ENCODE data around the gene LRRC1. TPM values are rescaled to one million over a fixed set of nuclear protein-coding genes. Genes with fewer than 3 reads are reported as not detected.

Gene LRRC1
- total and polyA plus RNA-seq, 2 donors (not counting 1 experiment from before 2014, with no cell fraction given), result 3.4 to 8.9 TPM

DNA sequence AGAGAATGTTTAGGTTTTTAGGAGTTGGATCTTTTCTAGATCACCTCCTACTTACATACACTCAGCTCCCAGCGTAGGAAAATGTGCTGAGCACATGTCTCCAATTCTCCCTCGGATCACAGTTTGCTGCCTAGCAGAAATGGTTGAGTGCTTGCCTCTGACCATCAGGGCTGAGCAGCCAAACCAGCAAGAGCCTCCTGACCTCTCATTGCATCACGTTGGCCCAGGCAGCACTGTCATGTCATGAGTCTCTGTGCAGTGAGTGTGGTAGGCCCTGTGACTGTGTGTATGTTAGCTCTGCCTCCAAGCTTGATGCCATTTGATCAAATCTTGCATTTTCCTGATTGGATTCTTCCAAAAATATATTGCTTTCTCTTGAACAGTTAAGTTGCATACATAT lies 112.0 kb downstream of the LRRC1 start:
- H3K9me3 Mint-ChIP-seq (ENCODE audit: insufficient read depth), result no peaks in the 10 kb centered on the region
- no peak overlapping the region for H3K4me2 ChIP-seq (replicated peaks; ENCODE audit: low read depth, low read length, poor library complexity, severe bottlenecking)
- H4K20me1 ChIP-seq (ENCODE audit: control insufficient read depth, insufficient read depth, low read length, poor library complexity, severe bottlenecking), result no peaks in the 10 kb centered on the region
- no peak for DNase-seq
- WGBS (ENCODE audit: insufficient coverage), result 89% methylated on average over 3 of the region's 3 CpGs
- H3K79me2 ChIP-seq (ENCODE audit: control insufficient read depth, insufficient read depth, low read length), result no peaks in the 10 kb centered on the region
- H3K4me1 Mint-ChIP-seq, result no peaks in the 10 kb centered on the region
- no peaks in the 10 kb centered on the region for H3K27me3 ChIP-seq (replicated peaks in 1 of 4; ENCODE audit: control extremely low read depth in 1 of 4, control insufficient read depth in 3 of 4, insufficient read depth in 4 of 4, low read length in 3 of 4)
- TF ChIP-seq EZH2 (IDR thresholded peaks at IDR 0.05; ENCODE audit: borderline replicate concordance, insufficient read depth, low read depth, low read length, poor library complexity, severe bottlenecking), result no peak
- TF ChIP-seq, protein P1, sequence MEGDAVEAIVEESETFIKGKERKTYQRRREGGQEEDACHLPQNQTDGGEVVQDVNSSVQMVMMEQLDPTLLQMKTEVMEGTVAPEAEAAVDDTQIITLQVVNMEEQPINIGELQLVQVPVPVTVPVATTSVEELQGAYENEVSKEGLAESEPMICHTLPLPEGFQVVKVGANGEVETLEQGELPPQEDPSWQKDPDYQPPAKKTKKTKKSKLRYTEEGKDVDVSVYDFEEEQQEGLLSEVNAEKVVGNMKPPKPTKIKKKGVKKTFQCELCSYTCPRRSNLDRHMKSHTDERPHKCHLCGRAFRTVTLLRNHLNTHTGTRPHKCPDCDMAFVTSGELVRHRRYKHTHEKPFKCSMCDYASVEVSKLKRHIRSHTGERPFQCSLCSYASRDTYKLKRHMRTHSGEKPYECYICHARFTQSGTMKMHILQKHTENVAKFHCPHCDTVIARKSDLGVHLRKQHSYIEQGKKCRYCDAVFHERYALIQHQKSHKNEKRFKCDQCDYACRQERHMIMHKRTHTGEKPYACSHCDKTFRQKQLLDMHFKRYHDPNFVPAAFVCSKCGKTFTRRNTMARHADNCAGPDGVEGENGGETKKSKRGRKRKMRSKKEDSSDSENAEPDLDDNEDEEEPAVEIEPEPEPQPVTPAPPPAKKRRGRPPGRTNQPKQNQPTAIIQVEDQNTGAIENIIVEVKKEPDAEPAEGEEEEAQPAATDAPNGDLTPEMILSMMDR (IDR thresholded peaks at IDR 0.05), result no peak
- no peaks in the 10 kb centered on the region for H3K9me3 ChIP-seq (ENCODE audit: control extremely low read depth in 1 of 3, control insufficient read depth in 2 of 3, insufficient read depth in 1 of 3, low read length in 2 of 3)
- H3K9ac ChIP-seq (ENCODE audit: low read length), result no peak overlapping the region
- no peak for ATAC-seq (ENCODE audit: low read depth)
- H3K27ac Mint-ChIP-seq, result no peak overlapping the region
- POLR2A ChIA-PET, result no interaction called here
- H3K27ac ChIP-seq (ENCODE audit: low read length in 2 of 2), result no peak overlapping the region
- H3K4me3 ChIP-seq (ENCODE audit: control extremely low read depth in 1 of 5, extremely low read depth in 1 of 5, insufficient read depth in 1 of 5, low read depth in 2 of 5, low read length in 4 of 5), result no peak overlapping the region
- H3K27me3 Mint-ChIP-seq, result no peaks in the 10 kb centered on the region
- H3K4me3 Mint-ChIP-seq, result no peak overlapping the region
- no peak overlapping the region for H2AFZ ChIP-seq (ENCODE audit: insufficient read depth, low read depth, low read length, poor library complexity, severe bottlenecking)
- peaks cover 0 to 18% of the 10 kb centered on the region in 2 experiments for H3K36me3 ChIP-seq (replicated peaks in 1 of 2; ENCODE audit: control extremely low read depth in 1 of 2, control insufficient read depth in 1 of 2, extremely low read depth in 1 of 2, insufficient read depth in 2 of 2, low read length in 1 of 2)
- intact Hi-C loops (cut with micrococcal nuclease), result no loop called here
- no peaks in the 10 kb centered on the region for H3K4me1 ChIP-seq (ENCODE audit: control insufficient read depth in 2 of 2, insufficient read depth in 2 of 2, low read length in 2 of 2)
- CTCF ChIA-PET, result no interaction called here

DNA sequence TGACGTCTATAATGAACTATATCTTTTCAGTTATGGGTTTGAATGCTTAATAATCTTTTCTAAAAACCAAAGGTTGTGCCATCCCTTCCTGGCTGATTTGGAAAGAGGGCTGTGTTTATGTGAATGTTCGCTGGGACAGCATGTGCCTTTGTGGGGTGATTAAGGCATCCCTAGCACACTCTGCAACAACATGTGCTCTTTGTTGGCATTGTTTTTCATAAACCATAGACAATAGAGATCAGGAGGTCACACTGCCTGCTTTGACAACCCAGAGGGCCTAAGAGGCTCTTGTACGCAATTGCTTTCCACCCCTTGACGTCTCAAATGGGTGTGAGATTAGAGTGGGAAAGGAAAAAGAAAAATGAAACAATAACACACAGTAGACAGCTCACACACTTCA lies 116.0 kb downstream of the LRRC1 start:
- ATAC-seq (ENCODE audit: low read depth) (no peak), DNase-seq (no peak)
- intact Hi-C loops (cut with micrococcal nuclease), result no loop called here
- peaks cover 0 to 22% of the 10 kb centered on the region in 2 experiments for H3K36me3 ChIP-seq (replicated peaks in 1 of 2; ENCODE audit: control extremely low read depth in 1 of 2, control insufficient read depth in 1 of 2, extremely low read depth in 1 of 2, insufficient read depth in 2 of 2, low read length in 1 of 2)
- Mint-ChIP-seq H3K27me3 (no peaks in the 10 kb centered on the region), H3K4me1 (no peaks in the 10 kb centered on the region), H3K9me3 (ENCODE audit: insufficient read depth) (no peaks in the 10 kb centered on the region), H3K4me3 (no peak overlapping the region), H3K27ac (no peak overlapping the region)
- H3K4me1 ChIP-seq (ENCODE audit: control insufficient read depth in 2 of 2, insufficient read depth in 2 of 2, low read length in 2 of 2), result no peaks in the 10 kb centered on the region
- H3K4me3 ChIP-seq (ENCODE audit: control extremely low read depth in 1 of 5, extremely low read depth in 1 of 5, insufficient read depth in 1 of 5, low read depth in 2 of 5, low read length in 4 of 5), result no peak overlapping the region
- H3K27ac ChIP-seq (ENCODE audit: low read length in 2 of 2), result no peak overlapping the region
- ChIA-PET POLR2A (no interaction called here), CTCF (no interaction called here)
- no peak for TF ChIP-seq EZH2 (IDR thresholded peaks at IDR 0.05; ENCODE audit: borderline replicate concordance, insufficient read depth, low read depth, low read length, poor library complexity, severe bottlenecking)
- TF ChIP-seq, protein P1 (IDR thresholded peaks at IDR 0.05), result no peak
- no peak overlapping the region for H2AFZ ChIP-seq (ENCODE audit: insufficient read depth, low read depth, low read length, poor library complexity, severe bottlenecking)
- H3K4me2 ChIP-seq (replicated peaks; ENCODE audit: low read depth, low read length, poor library complexity, severe bottlenecking), result no peak overlapping the region
- H3K9me3 ChIP-seq (ENCODE audit: control extremely low read depth in 1 of 3, control insufficient read depth in 2 of 3, insufficient read depth in 1 of 3, low read length in 2 of 3), result no peaks in the 10 kb centered on the region
- no peaks in the 10 kb centered on the region for H3K79me2 ChIP-seq (ENCODE audit: control insufficient read depth, insufficient read depth, low read length)
- no peaks in the 10 kb centered on the region for H3K27me3 ChIP-seq (replicated peaks in 1 of 4; ENCODE audit: control extremely low read depth in 1 of 4, control insufficient read depth in 3 of 4, insufficient read depth in 4 of 4, low read length in 3 of 4)
- WGBS (ENCODE audit: insufficient coverage), result no CpG with 5 or more reads among the region's 4 CpGs
- no peak overlapping the region for H3K9ac ChIP-seq (ENCODE audit: low read length)
- no peaks in the 10 kb centered on the region for H4K20me1 ChIP-seq (ENCODE audit: control insufficient read depth, insufficient read depth, low read length, poor library complexity, severe bottlenecking)
